Measurements from ENCODE around the gene RADIL.

Gene RADIL

GRCh38 chr7:4882169-4883032 lies 1.1 kb downstream of the RADIL start:
- DNase-seq (ENCODE audit: low read depth): peak; percentile 65

GRCh38 chr7:4880218-4880617 lies 3.3 kb downstream of the RADIL start:
- DNase-seq (ENCODE audit: low read depth): no peak

GRCh38 chr7:4879396-4880081 lies 4.0 kb downstream of the RADIL start:
- no peak for DNase-seq (ENCODE audit: low read depth)

- no peak for DNase-seq (ENCODE audit: low read depth)
Measured at GRCh38 chr7:4878336-4879335, 4.9 kb downstream of the RADIL start.

GRCh38 chr7:4876586-4876985 lies 6.9 kb downstream of the RADIL start:
- no peak for DNase-seq (ENCODE audit: low read depth)

GRCh38 chr7:4875391-4875790 lies 8.1 kb downstream of the RADIL start:
- DNase-seq (ENCODE audit: low read depth): no peak

GRCh38 chr7:4873071-4873944 lies 10.2 kb downstream of the RADIL start:
- no peak for DNase-seq (ENCODE audit: low read depth)

- no peak for DNase-seq (ENCODE audit: low read depth)
Measured at GRCh38 chr7:4871930-4872675, 11.4 kb downstream of the RADIL start.

- DNase-seq (ENCODE audit: low read depth): no peak
Measured at GRCh38 chr7:4871056-4871680, 12.3 kb downstream of the RADIL start.

GRCh38 chr7:4868493-4868892 lies 15.0 kb downstream of the RADIL start:
- DNase-seq (ENCODE audit: low read depth): no peak

GRCh38 chr7:4866528-4867496 lies 16.7 kb downstream of the RADIL start:
- DNase-seq (ENCODE audit: low read depth): no peak

- no peak for DNase-seq (ENCODE audit: low read depth)
Measured at GRCh38 chr7:4862156-4862555, 21.4 kb downstream of the RADIL start.

GRCh38 chr7:4861673-4862072 lies 21.8 kb downstream of the RADIL start, which contains the start of gene PAPOLB:
Gene PAPOLB (minus strand): TSS chr7:4862030. CDS start chr7:4861810, 220 bp downstream.
- DNase-seq (ENCODE audit: low read depth): no peak

- no peak for DNase-seq (ENCODE audit: low read depth)
Measured at GRCh38 chr7:4861227-4861626, 22.3 kb downstream of the RADIL start.

- DNase-seq (ENCODE audit: low read depth): no peak
Measured at GRCh38 chr7:4857189-4857588, 26.3 kb downstream of the RADIL start.

- no peak for DNase-seq (ENCODE audit: low read depth)
Measured at GRCh38 chr7:4856336-4857057, 27.0 kb downstream of the RADIL start.

- DNase-seq (ENCODE audit: low read depth): no peak
Measured at GRCh38 chr7:4854916-4855315, 28.6 kb downstream of the RADIL start.
